Activated T-cell treated with anti-CD3 and anti-CD28 coated beads, Interleukin-2, amount 50 U/mL, for 48 hours (primary cell): Measurements from ENCODE around the gene PRICKLE2.

Experiments used
- DNase-seq, 2 experiments: peaks; one replicate each; pipeline ENCODE4 v3.0.0-alpha.2; 2020

Gene PRICKLE2

GRCh38 chr3:64152676-64153466 is 72.4 kb downstream of the PRICKLE2 start:
- no peak for DNase-seq

- DNase-seq = no peak
Measured at GRCh38 chr3:64152086-64152485, 73.2 kb downstream of the PRICKLE2 start.

GRCh38 chr3:64151342-64151871 is 73.9 kb downstream of the PRICKLE2 start:
- DNase-seq = no peak

- DNase-seq = no peak
Measured at GRCh38 chr3:64150623-64151207, 74.6 kb downstream of the PRICKLE2 start.

GRCh38 chr3:64149886-64150285 is 75.4 kb downstream of the PRICKLE2 start:
- DNase-seq = no peak

- no peak for DNase-seq
Measured at GRCh38 chr3:64148955-64149653, 76.2 kb downstream of the PRICKLE2 start.

- no peak for DNase-seq
Measured at GRCh38 chr3:64147211-64147610, 78.1 kb downstream of the PRICKLE2 start.

- DNase-seq = no peak
Measured at GRCh38 chr3:64145438-64145837, 79.8 kb downstream of the PRICKLE2 start.

- no peak for DNase-seq
Measured at GRCh38 chr3:64144241-64144900, 80.9 kb downstream of the PRICKLE2 start.

- no peak for DNase-seq
Measured at GRCh38 chr3:64143409-64144130, 81.7 kb downstream of the PRICKLE2 start.

GRCh38 chr3:64141476-64141875 is 83.8 kb downstream of the PRICKLE2 start:
- DNase-seq = no peak

- DNase-seq = no peak
Measured at GRCh38 chr3:64140651-64141050, 84.6 kb downstream of the PRICKLE2 start.

- no peak for DNase-seq
Measured at GRCh38 chr3:64138656-64139375, 86.5 kb downstream of the PRICKLE2 start.

GRCh38 chr3:64138046-64138445 is 87.2 kb downstream of the PRICKLE2 start:
- DNase-seq = no peak

- no peak for DNase-seq
Measured at GRCh38 chr3:64134882-64135281, 90.4 kb downstream of the PRICKLE2 start.

GRCh38 chr3:64133987-64134386 is 91.3 kb downstream of the PRICKLE2 start:
- DNase-seq = no peak

- DNase-seq = no peak
Measured at GRCh38 chr3:64133272-64133671, 92.0 kb downstream of the PRICKLE2 start.

GRCh38 chr3:64131725-64132469 is 93.4 kb downstream of the PRICKLE2 start:
- no peak for DNase-seq

GRCh38 chr3:64130436-64130835 is 94.8 kb downstream of the PRICKLE2 start:
- DNase-seq = no peak

GRCh38 chr3:64129581-64129980 is 95.7 kb downstream of the PRICKLE2 start:
- DNase-seq = no peak

GRCh38 chr3:64129106-64129505 is 96.2 kb downstream of the PRICKLE2 start:
- DNase-seq = no peak
